Measurements from ENCODE around the gene MSI2.
"Not testable (repeated sequence)": the region's sequence is repeated elsewhere in the genome, so short reads cannot be mapped to it uniquely, and the experiment has no call there.

The MSI2 gene

GRCh38 chr17:57289613-57290012 is 33.3 kb downstream of the MSI2 start:
- DNase-seq (ENCODE audit: low read depth in 2 of 2): no peak

- no peak for DNase-seq (ENCODE audit: low read depth in 2 of 2)
These were observed 34.7 kb downstream of the MSI2 start for GRCh38 chr17:57290981-57291380.

- DNase-seq (ENCODE audit: low read depth in 2 of 2): no peak
These were observed 35.8 kb downstream of the MSI2 start for GRCh38 chr17:57292091-57292490.

- no peak for DNase-seq (ENCODE audit: low read depth in 2 of 2)
These were observed 36.8 kb downstream of the MSI2 start for GRCh38 chr17:57293077-57293476.

GRCh38 chr17:57294101-57294500 is 37.8 kb downstream of the MSI2 start:
- no peak for DNase-seq (ENCODE audit: low read depth in 2 of 2)

GRCh38 chr17:57294629-57295501 is 38.5 kb downstream of the MSI2 start:
- peak in 1 of 2 donors; percentile 9 for DNase-seq (ENCODE audit: low read depth in 2 of 2)

GRCh38 chr17:57295526-57296023 is 39.3 kb downstream of the MSI2 start:
- DNase-seq (ENCODE audit: low read depth in 2 of 2): no peak

- DNase-seq (ENCODE audit: low read depth in 2 of 2): no peak
These were observed 39.9 kb downstream of the MSI2 start for GRCh38 chr17:57296231-57296630.

GRCh38 chr17:57299176-57299575 is 42.9 kb downstream of the MSI2 start:
- DNase-seq (ENCODE audit: low read depth in 2 of 2): no peak

GRCh38 chr17:57300592-57300991 is 44.3 kb downstream of the MSI2 start:
- not testable (repeated sequence) for DNase-seq (ENCODE audit: low read depth in 2 of 2)

- DNase-seq (ENCODE audit: low read depth in 2 of 2): no peak
These were observed 46.6 kb downstream of the MSI2 start for GRCh38 chr17:57302690-57303465.

- DNase-seq (ENCODE audit: low read depth in 2 of 2): no peak
These were observed 48.9 kb downstream of the MSI2 start for GRCh38 chr17:57305144-57305728.

- no peak for DNase-seq (ENCODE audit: low read depth in 2 of 2)
These were observed 49.7 kb downstream of the MSI2 start for GRCh38 chr17:57305908-57306504.

- DNase-seq (ENCODE audit: low read depth in 2 of 2): no peak
These were observed 52.3 kb downstream of the MSI2 start for GRCh38 chr17:57308543-57309186.

- no peak for DNase-seq (ENCODE audit: low read depth in 2 of 2)
These were observed 53.2 kb downstream of the MSI2 start for GRCh38 chr17:57309479-57309878.

- no peak for DNase-seq (ENCODE audit: low read depth in 2 of 2)
These were observed 55.2 kb downstream of the MSI2 start for GRCh38 chr17:57311281-57312216.

- no peak for DNase-seq (ENCODE audit: low read depth in 2 of 2)
These were observed 55.9 kb downstream of the MSI2 start for GRCh38 chr17:57312242-57312641.

GRCh38 chr17:57313097-57313835 is 56.9 kb downstream of the MSI2 start:
- no peak for DNase-seq (ENCODE audit: low read depth in 2 of 2)

Measured in stimulated activated CD8-positive, alpha-beta memory T cell treated with anti-CD3 and anti-CD28 coated beads, Interleukin-2, amount 100 ng/mL, for 1 hour (primary cell).